GM20431 (cell line): ENCODE data around the gene DNM3.

Experiments used
- in situ Hi-C: fragments of 300-500 bp; cut with MseI, MboI; formaldehyde crosslinking; loops from one replicate; pipeline ENCODE4 v1.15.0; 2020; ENCODE audit warnings: low sequenced_read_pairs; ENCODE audit not compliant: unreplicated experiment

The DNM3 gene

DNA sequence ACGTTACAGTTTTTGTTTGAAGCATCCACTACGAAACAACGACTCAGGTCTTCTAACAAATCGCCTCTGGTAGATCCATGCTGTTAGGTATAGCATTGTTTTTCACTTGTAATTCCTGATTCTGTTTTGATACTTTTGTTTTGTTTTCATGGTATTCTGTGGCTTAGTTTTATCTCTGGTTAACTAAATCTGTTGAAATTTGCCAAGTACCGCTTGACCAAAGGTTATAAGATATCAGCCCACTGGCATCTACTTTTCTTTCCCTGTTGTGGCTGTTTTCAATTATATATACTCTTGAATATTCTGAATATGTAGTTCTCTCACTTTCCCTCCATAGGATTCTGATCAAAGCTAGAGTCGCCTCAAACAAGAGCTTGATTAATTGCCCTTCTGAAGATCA, 304.4 kb downstream of the DNM3 start:
- in situ Hi-C loops = no loop called here

DNA sequence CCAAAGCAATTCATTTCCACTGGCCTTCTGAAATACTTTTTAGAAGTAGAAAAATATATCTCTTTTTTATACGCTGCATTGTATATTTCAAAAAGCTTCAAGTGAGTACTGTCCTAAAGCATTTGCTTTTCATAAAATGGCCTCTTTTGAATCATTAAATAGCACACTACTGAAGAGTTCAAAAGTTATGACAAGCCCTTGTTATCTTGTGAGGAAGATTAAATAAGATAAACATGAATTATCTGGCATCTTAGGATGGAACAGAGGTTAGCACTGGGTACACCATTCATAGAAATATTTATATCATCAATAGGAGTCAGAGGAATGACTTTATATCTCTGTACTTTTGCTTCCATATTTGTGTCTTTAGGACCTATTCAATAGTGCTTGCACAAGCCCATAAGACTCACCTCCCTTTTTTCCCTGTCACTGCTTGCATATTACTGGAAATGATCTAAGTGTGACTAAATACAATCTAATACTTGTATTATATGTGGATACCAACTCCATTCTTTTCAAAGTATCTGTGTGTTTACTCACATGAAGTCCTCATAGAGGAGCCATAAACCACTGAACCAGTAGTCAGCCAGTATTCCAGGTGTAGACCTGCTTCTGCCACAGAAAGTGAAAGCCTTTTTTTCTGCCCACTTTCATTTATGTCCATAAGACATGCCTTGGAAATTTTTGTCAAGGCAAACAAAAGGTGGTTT, 305.0 kb downstream of the DNM3 start:
- in situ Hi-C loops = no loop called here

DNA sequence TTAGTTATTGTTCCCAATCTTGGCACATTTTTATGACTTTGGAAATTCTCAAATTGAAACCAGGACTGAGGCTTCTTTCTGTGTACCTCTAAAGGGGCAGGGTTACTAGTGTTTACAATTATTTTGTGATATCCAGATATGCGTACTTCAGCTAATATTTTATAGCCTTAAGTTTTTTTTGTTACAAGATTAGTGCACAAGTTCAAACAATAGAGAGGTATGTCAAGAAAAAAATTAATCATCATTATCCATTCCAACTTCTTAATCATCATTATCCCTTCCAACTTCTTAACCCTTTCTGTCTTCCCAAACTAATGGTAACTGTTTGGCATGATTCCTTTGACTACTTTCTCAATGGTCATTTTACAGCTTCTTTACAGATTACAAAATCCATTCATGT, 306.2 kb downstream of the DNM3 start:
- in situ Hi-C loops = no loop called here

DNA sequence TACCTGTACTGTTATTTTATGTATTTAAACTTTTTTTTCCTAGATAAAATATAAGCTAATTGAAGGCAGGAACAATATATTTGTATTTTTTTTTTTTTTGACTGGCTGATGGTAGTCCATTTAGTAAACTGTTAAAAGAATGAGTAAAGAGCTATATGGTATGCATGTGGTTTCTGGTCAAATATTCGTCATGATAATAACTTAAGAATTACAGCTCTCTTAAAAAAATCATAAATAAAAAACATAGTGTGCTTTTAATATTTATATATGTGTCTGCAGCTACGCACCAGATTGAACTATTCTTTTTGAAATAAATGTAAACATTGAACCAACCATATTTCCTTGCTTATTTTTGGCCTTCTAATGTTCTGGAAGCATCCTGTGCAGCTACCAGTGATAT, 306.9 kb downstream of the DNM3 start:
- in situ Hi-C loops = no loop called here

DNA sequence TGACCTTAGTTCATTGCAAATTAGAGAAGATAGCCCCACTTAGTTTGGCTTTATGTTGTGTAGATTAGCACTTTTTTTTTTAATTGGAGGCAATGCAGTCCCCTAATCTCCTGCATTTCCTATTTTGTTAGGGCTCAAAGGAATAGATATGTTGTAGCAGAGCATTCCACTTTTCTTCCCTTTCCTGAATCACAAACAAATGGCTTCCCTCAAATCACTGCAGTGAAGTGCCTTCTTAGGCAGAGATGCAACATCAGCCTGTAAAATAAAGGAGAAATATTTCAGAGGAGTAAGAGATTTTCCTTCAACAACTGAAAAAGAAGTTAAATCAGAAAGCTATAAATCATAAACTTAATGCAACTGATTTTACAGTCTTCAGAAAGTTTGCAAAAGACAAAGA, 307.4 kb downstream of the DNM3 start:
- in situ Hi-C loops = no loop called here

DNA sequence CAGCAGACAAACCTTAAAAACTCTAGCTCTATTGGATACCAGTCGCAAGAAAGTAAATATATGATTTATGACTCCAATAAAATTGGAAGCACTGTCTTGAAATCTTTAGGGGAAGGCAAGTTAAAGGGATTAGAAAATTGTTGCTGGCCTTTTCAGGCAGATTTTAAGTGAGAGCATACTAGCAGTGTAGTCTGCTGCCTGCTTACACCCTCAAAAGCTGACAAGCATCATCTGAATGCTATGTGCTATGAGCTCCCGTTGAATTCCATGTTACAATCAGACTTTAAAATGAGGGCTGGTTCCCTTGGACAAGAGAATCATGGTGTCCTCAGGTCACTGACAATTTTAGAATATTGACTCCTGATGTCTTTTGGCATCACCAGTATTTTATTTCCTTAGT, 308.0 kb downstream of the DNM3 start:
- in situ Hi-C loops = no loop called here

DNA sequence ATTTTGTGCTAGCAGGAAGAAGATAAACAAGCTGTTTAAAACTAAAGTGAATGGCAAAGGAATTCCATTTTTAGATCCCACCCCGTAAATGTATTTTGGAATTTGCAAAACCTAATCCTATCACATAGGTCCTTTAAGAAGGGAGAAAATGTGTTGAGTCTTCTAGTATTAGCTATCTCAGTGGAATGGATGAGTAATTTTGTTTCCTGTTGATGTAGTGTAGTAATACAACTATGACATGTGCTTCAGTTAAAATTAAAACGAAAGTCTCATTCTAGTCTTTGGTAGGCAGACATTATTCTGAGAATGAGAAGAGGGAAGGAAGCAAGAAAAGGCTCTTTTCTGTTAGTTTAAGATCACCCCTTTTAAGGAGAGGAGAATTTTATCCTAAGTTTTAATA, 313.3 kb downstream of the DNM3 start:
- in situ Hi-C loops = no loop called here

DNA sequence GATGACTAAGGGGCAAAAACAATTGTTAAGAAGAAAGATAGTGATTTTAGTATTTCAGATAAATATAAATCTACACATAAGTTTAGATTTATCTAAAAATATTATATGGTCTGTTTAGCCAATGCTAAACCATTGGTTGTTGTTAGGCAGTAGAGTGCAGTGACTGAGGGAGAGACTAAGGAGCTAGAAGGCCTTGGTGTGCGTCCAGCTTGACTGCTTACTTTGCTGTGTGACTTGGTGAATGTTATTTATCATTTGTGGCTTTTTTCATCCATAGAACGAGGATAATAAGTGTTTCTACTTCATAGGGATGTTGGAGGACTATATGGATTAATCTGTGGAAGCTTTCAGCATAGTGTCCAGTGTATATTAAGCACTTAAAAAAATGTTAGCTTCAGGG, 314.5 kb downstream of the DNM3 start:
- in situ Hi-C loops = no loop called here

DNA sequence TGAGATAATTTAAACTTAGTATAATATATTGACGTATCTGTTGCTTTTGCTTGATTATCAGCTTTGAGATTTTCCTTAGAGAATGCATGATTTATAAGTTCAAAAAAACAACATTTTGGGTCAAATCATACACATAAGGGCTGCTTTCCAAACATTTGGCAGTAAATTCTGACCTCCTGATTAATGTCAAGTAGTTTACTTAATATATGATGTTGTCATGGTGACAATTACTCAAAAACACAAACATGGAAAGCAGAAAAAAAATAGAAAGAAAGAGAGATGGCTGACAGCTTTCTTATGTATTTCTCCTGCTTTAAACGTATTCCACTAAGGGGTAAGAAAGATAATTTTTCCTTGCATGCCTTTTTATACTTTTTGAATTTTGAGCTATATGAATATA, 320.9 kb downstream of the DNM3 start:
- in situ Hi-C loops = no loop called here

DNA sequence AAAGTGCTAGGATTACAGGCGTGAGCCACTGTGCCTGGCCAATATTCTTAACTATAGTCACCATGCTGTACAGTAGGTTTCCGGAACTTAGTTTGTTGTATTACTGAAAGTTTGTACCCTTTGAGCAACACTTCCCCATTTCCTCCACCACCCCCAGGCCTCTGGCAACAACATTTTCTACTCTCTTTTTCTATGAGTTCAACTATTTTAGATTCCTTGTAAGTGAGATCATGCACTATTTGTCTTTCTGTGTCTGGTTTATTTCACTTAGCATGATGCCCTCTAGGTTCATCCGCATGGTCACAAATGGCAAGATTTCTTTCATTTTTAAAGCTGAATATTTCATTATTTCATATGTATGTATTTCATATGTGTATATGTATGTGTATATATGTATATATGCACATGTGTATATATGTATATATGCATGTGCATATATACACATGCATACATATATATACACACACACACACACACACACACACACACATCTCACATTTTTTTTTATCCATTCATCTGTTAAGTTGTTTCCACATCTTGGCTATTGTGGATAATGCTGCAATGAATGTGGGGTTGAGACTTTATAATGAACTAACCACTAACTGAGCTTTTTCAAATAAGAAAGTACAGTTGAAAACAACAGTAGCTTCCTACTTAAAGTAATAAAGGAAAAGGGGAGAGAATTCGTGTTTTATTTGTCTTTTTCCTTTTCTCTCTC, 322.4 kb downstream of the DNM3 start:
- in situ Hi-C loops = no loop called here

DNA sequence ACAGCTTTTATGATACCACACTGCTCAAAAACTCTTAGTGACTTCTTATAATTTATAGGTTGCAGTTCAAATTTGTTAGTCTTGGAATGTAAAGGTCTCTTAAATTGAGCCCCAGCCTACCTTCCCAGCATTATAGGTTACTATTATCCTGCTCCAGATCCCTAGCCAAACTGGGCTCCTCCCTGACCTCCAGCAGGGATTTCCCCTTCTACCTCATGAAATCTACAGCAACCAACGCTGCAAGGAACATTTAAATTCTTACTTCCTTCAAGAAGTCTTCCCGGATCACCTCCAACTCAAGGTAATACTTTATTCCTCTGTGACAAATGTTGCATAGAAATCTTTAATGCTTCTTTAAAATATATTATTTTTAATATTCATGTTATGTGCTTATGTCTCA, 324.1 kb downstream of the DNM3 start:
- in situ Hi-C loops = no loop called here

DNA sequence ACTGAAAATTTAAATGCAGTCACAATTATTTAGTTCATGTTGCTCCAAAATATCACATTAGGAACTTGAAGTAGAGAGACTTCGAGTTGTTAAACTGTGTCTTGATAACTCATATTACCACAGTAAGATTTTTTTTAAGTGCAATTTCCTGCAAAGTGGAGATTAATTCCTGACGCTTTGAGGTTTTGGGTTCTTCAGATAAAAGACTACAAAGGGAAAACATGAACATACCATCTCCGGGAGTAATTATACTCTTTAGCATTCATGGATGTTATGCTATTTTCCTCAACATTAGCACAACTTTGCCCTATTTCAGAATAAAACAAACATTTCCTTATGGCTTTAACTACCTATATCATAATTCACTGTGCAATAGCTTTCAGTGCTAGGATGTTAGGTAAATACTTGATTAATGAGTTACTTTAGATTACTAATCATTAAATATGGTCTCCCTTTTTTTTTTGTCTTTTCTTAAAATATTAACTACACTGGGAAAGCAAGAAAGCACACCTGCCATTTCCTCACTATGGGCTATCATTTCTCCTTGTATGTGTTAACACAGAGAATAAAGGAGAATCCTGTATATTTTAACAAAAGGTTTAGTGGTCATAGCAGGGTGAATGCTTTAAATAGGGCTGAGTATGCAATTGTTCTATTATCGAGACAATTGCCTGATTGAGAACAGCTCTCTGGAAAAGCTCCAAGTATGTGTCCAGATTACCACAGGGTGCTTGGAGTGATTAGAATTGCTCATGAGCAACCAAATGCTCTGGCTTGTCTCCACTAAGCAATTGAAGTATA, 326.7 kb downstream of the DNM3 start:
- in situ Hi-C loops = no loop called here

DNA sequence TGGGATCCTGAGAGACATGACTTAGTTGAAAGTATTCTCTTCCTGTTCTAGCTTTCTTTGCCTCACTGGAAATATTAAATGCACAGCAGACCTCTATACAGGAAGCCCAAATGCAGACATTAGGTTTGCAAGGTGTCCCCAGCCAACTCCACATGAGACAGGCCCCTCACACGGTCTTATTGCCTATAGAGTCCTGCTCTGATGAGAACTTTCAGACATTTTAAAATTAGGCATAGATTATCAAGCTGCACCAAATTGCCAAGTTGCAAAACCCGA, 327.2 kb downstream of the DNM3 start:
- in situ Hi-C loops = no loop called here

DNA sequence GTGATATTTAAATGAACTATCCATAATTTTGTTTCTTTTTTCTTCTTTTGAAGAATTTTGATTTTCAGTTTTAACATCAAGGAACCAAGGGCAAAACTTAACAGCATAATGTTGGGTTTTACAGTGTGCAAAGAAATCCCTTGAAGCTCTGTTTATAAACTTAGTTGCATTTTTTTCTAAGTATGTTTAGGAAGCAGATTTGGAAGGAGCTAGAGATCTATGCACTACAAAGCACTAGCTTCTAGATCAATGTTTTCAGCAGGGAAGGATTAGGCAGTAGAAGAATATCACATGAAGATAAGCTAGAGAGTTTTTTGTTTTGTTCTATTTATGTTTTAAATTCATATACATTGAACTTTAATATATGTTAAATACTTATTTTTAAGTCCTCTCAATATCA, 328.5 kb downstream of the DNM3 start:
- in situ Hi-C loops = no loop called here

DNA sequence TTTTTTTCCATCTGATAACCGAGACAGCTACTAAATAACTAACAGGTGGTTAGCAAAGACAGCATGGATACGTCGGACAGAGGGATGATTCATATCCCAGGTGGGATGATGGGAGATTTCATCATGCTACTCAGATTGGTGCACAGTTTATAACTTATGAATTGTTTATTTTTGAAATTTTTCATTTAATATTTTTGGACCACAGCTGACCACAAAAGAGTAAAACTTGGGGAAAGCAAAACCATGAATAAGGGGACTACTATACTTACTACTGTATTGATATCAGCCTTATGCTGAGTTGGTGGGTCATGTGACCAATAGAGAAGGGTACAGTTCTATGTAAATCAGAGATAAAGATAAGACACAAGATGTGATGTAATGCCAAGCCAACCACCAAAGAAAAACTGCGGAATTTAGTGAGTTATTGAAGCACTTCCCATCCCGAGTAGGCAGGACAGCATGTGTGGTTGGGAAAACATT, 331.1 kb downstream of the DNM3 start:
- in situ Hi-C loops = no loop called here

DNA sequence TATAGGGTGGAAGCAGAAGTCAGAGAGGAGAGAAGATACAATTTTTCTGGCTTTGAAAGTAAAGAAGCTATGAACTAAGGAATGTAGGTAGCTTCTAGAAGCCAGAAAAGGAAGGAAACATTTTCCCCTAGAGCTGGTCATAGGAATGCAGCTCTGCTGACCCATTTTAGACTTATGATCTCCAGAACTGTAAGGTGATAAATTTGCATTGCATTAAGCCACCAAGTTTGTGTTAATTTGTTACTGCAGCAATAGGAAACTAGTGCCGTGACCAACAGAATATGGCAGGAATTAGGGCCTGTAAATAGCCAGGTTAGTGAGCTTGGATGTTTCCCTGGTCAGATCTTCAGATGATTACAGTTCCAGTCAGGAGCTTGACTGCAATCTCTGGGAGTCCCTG, 334.9 kb downstream of the DNM3 start:
- in situ Hi-C loops = no loop called here

DNA sequence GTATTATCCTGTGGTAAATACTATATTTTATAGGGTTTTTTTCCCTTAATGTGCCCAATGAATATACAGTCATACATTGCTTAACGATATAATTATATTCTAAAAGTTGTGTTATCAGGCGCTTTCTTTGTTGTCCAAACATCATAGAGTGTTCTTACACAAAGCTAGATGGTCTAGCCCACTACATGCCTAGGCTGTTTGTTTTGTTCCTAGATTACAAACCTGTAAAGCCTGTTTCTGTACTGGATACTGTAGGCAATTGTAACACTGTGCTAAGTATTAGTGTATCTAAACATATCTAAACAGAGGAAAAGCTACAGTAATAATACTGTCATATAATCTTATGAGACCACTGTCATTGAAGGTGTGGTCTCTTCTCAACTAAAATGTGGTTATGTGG, 336.6 kb downstream of the DNM3 start:
- in situ Hi-C loops = no loop called here

DNA sequence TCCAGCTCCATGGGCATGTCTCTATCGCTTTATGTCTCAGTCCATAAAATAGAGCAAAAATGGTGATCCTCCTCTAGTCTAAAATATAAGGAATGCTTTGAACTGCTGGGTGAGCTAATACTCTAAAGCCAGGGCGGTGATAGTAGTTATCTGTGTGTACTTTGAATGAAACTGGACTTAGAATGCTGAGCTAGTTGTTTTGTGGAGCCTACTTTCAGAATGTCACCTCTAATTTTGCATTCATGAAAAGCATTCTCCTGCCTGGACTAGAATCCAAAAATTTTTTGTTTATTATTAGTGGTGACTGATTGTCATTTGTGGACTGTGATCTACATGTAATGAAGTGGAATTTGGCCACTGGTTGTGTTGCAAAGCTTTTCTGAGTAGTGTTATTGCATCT, 337.6 kb downstream of the DNM3 start:
- in situ Hi-C loops = no loop called here

DNA sequence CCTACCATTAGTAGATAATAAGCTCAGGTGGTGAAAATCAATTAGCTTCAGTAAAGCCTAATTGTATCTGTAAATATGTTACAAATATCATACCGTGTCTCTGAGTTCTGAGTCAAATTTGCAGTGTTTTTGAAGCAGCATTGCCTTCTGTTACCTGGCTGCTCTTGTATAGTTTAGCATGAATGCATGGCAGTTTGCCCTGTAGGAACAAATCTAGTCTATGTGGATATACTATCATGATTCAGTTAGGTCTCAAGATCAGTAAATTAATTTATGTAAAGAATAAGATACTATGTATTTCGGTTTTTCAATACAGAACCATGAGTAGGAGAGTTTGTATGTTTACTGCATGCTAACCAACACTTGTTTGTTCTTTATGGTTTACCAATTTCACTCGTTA, 338.6 kb downstream of the DNM3 start:
- in situ Hi-C loops = no loop called here

DNA sequence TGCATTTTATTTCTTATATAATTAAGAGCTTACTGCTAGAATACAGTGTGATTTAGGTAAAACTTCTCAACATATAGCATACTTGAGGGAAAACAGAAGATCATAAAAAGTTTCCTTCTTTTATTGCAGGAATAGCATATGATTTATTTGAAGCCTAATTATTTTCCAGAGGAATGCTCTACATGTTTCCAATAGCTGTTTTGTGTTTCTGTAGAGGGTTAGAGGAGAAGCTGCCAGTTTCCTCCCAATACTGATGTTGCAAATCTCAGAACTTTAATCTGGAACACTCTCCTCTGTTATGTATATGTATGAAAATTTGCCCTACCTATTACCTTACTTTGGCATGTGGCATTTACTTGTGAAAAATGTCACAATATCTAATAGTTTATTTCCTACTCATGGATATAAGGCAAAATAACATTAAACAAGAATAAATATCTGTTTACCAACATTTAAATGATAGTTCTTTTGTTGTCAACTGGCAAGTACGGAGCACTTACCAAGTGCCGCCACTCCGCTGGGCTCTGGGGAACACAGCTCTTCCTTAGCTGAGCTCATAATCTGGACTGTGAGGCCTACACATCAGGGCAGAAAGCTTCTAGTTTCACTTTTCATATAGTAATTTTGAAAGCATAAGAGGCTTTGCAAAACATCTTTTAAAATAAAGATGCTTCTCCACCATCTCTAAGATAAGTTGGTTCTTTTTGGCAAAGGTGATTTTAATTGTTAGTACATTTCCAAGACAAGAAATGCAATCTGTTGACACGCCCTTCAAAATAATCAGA, 339.4 kb downstream of the DNM3 start:
- in situ Hi-C loops = no loop called here
